Panc1 (cell line): ENCODE measurements around the gene MTHFSD. TPM values are rescaled to one million over a fixed set of nuclear protein-coding genes. Genes with fewer than 3 reads are reported as not detected.

Experiments used
- ATAC-seq: fragments of 200-7000 bp; cut with Tn5 transposase; 2 replicates; pipeline ENCODE4 v1.9.1; 2020; ENCODE audit warnings: mild to moderate bottlenecking, moderate library complexity
- BruUV-seq: library from RNA; stranded (reverse); fragments of 400-500 nt; replicated peaks from 2 replicates; lab custom pipeline; 2021; lab: Mats Ljungman, UMichigan
- CTCF ChIA-PET: fragments of 300-600 bp; sonication (Branson Sonifier 250); formaldehyde crosslinking; loops from one replicate; lab custom pipeline; 2022; ENCODE audit warnings: antibody characterized with exemption; lab: Charles Lee
- POLR2A ChIA-PET: fragments of 300-600 bp; sonication (Branson Sonifier 250); formaldehyde crosslinking; loops from one replicate; lab custom pipeline; 2022; ENCODE audit warnings: antibody characterized with exemption; lab: Charles Lee
- DNase-seq: peaks from one replicate; pipeline ENCODE4 v3.0.0-alpha.2; 2010; ENCODE audit warnings: low read depth, low spot score
- H3K27ac ChIP-seq: 2 replicates; pipeline ENCODE4 v1.5.1; 2011; ENCODE audit warnings: mild to moderate bottlenecking, low read length, inconsistent platforms
- H3K27me3 ChIP-seq: fragments of 200-500 bp; sonication (Bioruptor generic); 2 replicates; pipeline ENCODE4 v1.6.0; 2014; ENCODE audit warnings: low read length, inconsistent platforms; ENCODE audit not compliant: control insufficient read depth, insufficient read depth
- H3K36me3 ChIP-seq: fragments of 200-500 bp; sonication (Bioruptor generic); 2 replicates; pipeline ENCODE4 v1.5.1; 2014; ENCODE audit warnings: inconsistent platforms, mild to moderate bottlenecking, low read length, moderate library complexity; ENCODE audit not compliant: control insufficient read depth, insufficient read depth
- H3K4me1 ChIP-seq: 2 replicates; pipeline ENCODE4 v1.5.1; 2011; ENCODE audit warnings: inconsistent platforms, mild to moderate bottlenecking, low read length, moderate library complexity; ENCODE audit not compliant: control insufficient read depth, insufficient read depth
- H3K4me3 ChIP-seq, 2 experiments: 2 replicates each; pipeline ENCODE4 v1.5.1; 2011 to 2012; ENCODE audit warnings: low read depth in 2 of 2, low read length in 2 of 2, mild to moderate bottlenecking in 2 of 2, inconsistent platforms in 1 of 2, moderate library complexity in 1 of 2
- H3K9me3 ChIP-seq: fragments of 200-500 bp; sonication (Bioruptor generic); 2 replicates; pipeline ENCODE4 v1.5.1; 2014; ENCODE audit warnings: low read depth, mild to moderate bottlenecking, inconsistent platforms, low read length, moderate library complexity; ENCODE audit not compliant: control insufficient read depth, insufficient read depth
- CTCF ChIP-seq: fragments of 450-650 bp; IDR thresholded peaks from 2 replicates; pipeline ENCODE4 v1.5.1; 2017; ENCODE audit warnings: mild to moderate bottlenecking
- POLR2AphosphoS5 ChIP-seq: IDR thresholded peaks from 2 replicates; pipeline ENCODE4 v1.6.1; 2012; ENCODE audit warnings: mild to moderate bottlenecking, low read depth, low read length, moderate library complexity
- SIN3A ChIP-seq: IDR thresholded peaks from 2 replicates; pipeline ENCODE4 v1.6.1; 2012; ENCODE audit warnings: low read depth, mild to moderate bottlenecking, low read length, moderate library complexity, borderline replicate concordance; ENCODE audit not compliant: insufficient read depth
- TCF7L2 ChIP-seq: IDR thresholded peaks from 2 replicates; pipeline ENCODE4 v1.6.1; 2011; ENCODE audit warnings: mild to moderate bottlenecking, low read depth, low read length, inconsistent platforms
- in situ Hi-C: cut with HindIII; loops from 2 replicates; pipeline ENCODE4 v1.10.0; 2016; ENCODE audit warnings: low sequenced_read_pairs, low pct_unique_long_range_greater_than_20kb
- intact Hi-C: fragments of 100-400 bp; cut with micrococcal nuclease; formaldehyde crosslinking; loops from one replicate; pipeline ENCODE4 v1.10.0; 2022; ENCODE audit not compliant: unreplicated experiment
- total RNA-seq: library from RNA; stranded (reverse); gene quantifications from one replicate; pipeline ENCODE4 v1.2.1, GENCODE V29; 2021; ENCODE audit not compliant: unreplicated experiment
- TF ChIP-seq, protein P1 (sequence below), 2 experiments: IDR thresholded peaks; 2 replicates each; pipeline ENCODE4 v1.6.1; 2011 to 2012; ENCODE audit warnings: low read depth in 2 of 2, control low read depth in 1 of 2, low read length in 1 of 2, mild to moderate bottlenecking in 1 of 2, moderate library complexity in 1 of 2; ENCODE audit not compliant: insufficient read depth in 1 of 2

The MTHFSD gene
- total RNA-seq, 1 experiment from 2014 or later: 16.5 TPM

DNA sequence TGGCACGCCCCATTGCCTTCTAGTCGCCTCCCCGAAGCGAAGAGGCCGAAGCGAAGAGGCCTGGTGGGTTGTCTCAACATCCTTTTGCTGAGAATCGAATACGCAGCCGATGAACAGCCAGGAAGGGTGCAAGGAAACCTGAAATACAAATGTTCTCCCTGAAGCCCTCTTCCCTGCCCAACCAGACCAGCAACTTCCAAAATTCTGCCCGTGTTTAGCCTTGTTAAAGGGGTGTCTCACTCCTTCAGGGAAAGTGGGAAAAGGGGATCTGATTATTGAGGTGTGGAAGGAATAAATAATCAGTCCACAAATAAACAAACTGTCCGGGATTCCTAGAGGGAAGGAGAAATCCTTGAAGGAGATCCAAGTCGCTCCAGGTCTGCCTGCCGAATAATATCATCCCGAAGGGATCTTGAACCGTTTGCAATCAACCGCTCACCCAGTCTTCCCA lies 10.2 kb upstream of the MTHFSD start:
- TF ChIP-seq, protein P1, sequence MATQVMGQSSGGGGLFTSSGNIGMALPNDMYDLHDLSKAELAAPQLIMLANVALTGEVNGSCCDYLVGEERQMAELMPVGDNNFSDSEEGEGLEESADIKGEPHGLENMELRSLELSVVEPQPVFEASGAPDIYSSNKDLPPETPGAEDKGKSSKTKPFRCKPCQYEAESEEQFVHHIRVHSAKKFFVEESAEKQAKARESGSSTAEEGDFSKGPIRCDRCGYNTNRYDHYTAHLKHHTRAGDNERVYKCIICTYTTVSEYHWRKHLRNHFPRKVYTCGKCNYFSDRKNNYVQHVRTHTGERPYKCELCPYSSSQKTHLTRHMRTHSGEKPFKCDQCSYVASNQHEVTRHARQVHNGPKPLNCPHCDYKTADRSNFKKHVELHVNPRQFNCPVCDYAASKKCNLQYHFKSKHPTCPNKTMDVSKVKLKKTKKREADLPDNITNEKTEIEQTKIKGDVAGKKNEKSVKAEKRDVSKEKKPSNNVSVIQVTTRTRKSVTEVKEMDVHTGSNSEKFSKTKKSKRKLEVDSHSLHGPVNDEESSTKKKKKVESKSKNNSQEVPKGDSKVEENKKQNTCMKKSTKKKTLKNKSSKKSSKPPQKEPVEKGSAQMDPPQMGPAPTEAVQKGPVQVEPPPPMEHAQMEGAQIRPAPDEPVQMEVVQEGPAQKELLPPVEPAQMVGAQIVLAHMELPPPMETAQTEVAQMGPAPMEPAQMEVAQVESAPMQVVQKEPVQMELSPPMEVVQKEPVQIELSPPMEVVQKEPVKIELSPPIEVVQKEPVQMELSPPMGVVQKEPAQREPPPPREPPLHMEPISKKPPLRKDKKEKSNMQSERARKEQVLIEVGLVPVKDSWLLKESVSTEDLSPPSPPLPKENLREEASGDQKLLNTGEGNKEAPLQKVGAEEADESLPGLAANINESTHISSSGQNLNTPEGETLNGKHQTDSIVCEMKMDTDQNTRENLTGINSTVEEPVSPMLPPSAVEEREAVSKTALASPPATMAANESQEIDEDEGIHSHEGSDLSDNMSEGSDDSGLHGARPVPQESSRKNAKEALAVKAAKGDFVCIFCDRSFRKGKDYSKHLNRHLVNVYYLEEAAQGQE (IDR thresholded peaks at IDR 0.05; ENCODE audit: insufficient read depth in 1 of 2, low read depth in 2 of 2, low read length in 1 of 2): no peak
- TF ChIP-seq CTCF: no peak
- TF ChIP-seq POLR2AphosphoS5: no peak
- TF ChIP-seq TCF7L2: no peak
- TF ChIP-seq SIN3A: no peak
- no TSS peak for BruUV-seq
- Histone ChIP-seq H3K4me3 (no peak overlapping the region), H3K4me1 (peaks cover 17% of the 10 kb centered on the region), H3K27ac (peak overlapping the region; percentile 89), H3K27me3 (no peaks in the 10 kb centered on the region), H3K9me3 (no peaks in the 10 kb centered on the region), H3K36me3 (no peaks in the 10 kb centered on the region)
- CTCF ChIA-PET: interaction anchor here (0.6 to 1.5 kb wide), 6 partner anchors 11 to 497 kb away, joined by 3 to 11 read pairs (median 4); no protein-coding TSS in a partner anchor
- no peak for ATAC-seq
- no peak for DNase-seq
- intact Hi-C loops (no loop called here), in situ Hi-C loops (no loop called here)
- POLR2A ChIA-PET: interaction anchor here (0.6 to 0.7 kb wide), 3 partner anchors 56 to 488 kb away, joined by 3 to 4 read pairs (median 4); no protein-coding TSS in a partner anchor

DNA sequence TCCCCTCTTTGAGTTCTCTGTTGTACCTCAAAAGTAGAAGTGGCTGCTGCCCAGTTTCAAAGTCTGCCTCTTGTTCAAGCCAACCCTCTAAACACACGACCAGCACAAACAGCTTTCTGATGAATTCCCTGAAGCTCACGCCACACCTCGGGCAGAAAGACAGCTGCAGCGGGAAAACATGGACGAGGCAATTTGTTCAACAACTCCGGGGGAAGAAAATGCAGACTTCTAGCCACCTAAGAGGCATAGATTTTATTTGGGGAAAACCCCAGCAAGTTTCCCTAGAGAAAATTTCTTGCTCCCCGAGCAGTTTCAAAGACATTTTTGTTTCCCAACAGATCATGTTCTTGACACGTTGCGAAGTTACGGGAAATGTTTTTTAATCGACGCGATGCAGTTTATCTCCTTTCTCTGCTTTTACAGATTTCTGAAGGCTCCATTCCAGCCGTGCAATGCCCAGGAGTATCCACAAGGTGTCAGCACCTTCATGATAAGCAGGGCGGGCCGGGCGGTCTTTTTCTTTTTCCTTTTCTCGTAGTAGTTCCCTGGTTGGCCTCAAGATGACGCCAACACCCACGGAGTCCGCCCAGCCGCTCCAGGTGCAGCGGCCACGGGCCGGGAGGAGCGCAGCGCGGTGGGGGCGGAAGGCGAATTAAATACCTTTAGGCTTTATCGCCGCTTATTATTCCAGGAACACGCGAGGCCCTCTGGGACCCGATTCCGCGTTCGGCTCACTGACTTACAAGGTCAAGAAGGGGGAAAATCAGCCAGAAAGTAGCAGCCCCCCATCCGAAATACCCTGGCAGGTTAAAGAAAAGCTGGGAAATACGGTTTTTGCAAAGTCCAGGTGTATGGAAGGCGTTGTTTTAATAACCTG lies 8.7 kb upstream of the MTHFSD start:
- ChIA-PET CTCF (interaction anchor here (0.7 to 1.5 kb wide), 4 partner anchors 271 to 517 kb away, joined by 4 to 11 read pairs (median 6); no protein-coding TSS in a partner anchor), POLR2A (interaction anchor here (0.7 kb wide), 1 partner anchor 720 kb away, joined by 3 read pairs; no protein-coding TSS in a partner anchor)
- intact Hi-C loops: loop anchor here (2.0 to 5.0 kb wide), 2 partner anchors 499 to 714 kb away; no protein-coding TSS in a partner anchor
- Histone ChIP-seq H3K9me3 (no peaks in the 10 kb centered on the region), H3K4me3 (peak overlapping the region; percentile 47 to 77), H3K27ac (peak overlapping the region; percentile 89), H3K4me1 (peaks cover 17% of the 10 kb centered on the region), H3K36me3 (no peaks in the 10 kb centered on the region), H3K27me3 (no peaks in the 10 kb centered on the region)
- in situ Hi-C loops: no loop called here
- no peak for TF ChIP-seq SIN3A
- TF ChIP-seq CTCF: peak; percentile 100
- TF ChIP-seq POLR2AphosphoS5: no peak
- DNase-seq (no peak), ATAC-seq (peak; percentile 26)
- BruUV-seq: no TSS peak
